Ishikawa (cell line): Measurements from ENCODE around the gene ABTB2.

Experiments
- CEBPB ChIP-seq: IDR thresholded peaks from 2 replicates; pipeline ENCODE4 v1.6.1; 2012
- CREB1 ChIP-seq: IDR thresholded peaks from 2 replicates; pipeline ENCODE4 v1.6.1; 2012; ENCODE audit warnings: low read depth
- EGR1 ChIP-seq: IDR thresholded peaks from 2 replicates; pipeline ENCODE4 v1.6.1; 2012
- EP300 ChIP-seq: IDR thresholded peaks from 2 replicates; pipeline ENCODE4 v1.6.1; 2012; ENCODE audit warnings: borderline replicate concordance
- FOXM1 ChIP-seq: IDR thresholded peaks from 2 replicates; pipeline ENCODE4 v1.6.1; 2012; ENCODE audit warnings: low read depth, borderline replicate concordance
- MAX ChIP-seq: IDR thresholded peaks from 2 replicates; pipeline ENCODE4 v1.6.1; 2012
- NFIC ChIP-seq: IDR thresholded peaks from 2 replicates; pipeline ENCODE4 v1.6.1; 2012
- RAD21 ChIP-seq: IDR thresholded peaks from 2 replicates; pipeline ENCODE4 v1.6.1; 2012; ENCODE audit warnings: low read depth
- REST ChIP-seq: IDR thresholded peaks from 2 replicates; pipeline ENCODE4 v1.6.1; 2012; ENCODE audit warnings: low read depth, mild to moderate bottlenecking
- TAF1 ChIP-seq: IDR thresholded peaks from 2 replicates; pipeline ENCODE4 v1.6.1; 2012; ENCODE audit warnings: low read depth, mild to moderate bottlenecking
- TCF12 ChIP-seq: IDR thresholded peaks from 2 replicates; pipeline ENCODE4 v1.6.1; 2012; ENCODE audit warnings: low read depth
- TEAD4 ChIP-seq: IDR thresholded peaks from 2 replicates; pipeline ENCODE4 v1.6.1; 2012
- USF1 ChIP-seq: IDR thresholded peaks from 2 replicates; pipeline ENCODE4 v1.6.1; 2012
- YY1 ChIP-seq: IDR thresholded peaks from 2 replicates; pipeline ENCODE4 v1.6.1; 2012; ENCODE audit warnings: low read depth
- ZBTB7A ChIP-seq: IDR thresholded peaks from 2 replicates; pipeline ENCODE4 v1.6.1; 2012; ENCODE audit warnings: low read depth

Gene ABTB2

GRCh38 chr11:34128824-34129223 is 229.0 kb downstream of the ABTB2 start:
- no peak for TF ChIP-seq ZBTB7A
- no peak for TF ChIP-seq USF1
- no peak for TF ChIP-seq FOXM1
- no peak for TF ChIP-seq TEAD4
- no peak for TF ChIP-seq TCF12
- TF ChIP-seq EGR1: no peak
- no peak for TF ChIP-seq YY1
- no peak for TF ChIP-seq CREB1
- TF ChIP-seq MAX: no peak
- no peak for TF ChIP-seq EP300
- no peak for TF ChIP-seq RAD21
- no peak for TF ChIP-seq NFIC
- TF ChIP-seq TAF1: no peak
- TF ChIP-seq REST: no peak
- TF ChIP-seq CEBPB: no peak

GRCh38 chr11:34126959-34127848 is 230.6 kb downstream of the ABTB2 start:
- TF ChIP-seq EP300 (no peak), MAX (no peak), ZBTB7A (no peak), NFIC (no peak), EGR1 (no peak), USF1 (no peak), CEBPB (no peak), FOXM1 (no peak), TCF12 (no peak), TAF1 (no peak), CREB1 (no peak), RAD21 (no peak), TEAD4 (no peak), REST (no peak), YY1 (no peak)

- no peak for TF ChIP-seq CREB1
- no peak for TF ChIP-seq EGR1
- TF ChIP-seq MAX: no peak
- TF ChIP-seq TCF12: no peak
- TF ChIP-seq NFIC: no peak
- TF ChIP-seq REST: no peak
- no peak for TF ChIP-seq CEBPB
- no peak for TF ChIP-seq FOXM1
- TF ChIP-seq EP300: no peak
- TF ChIP-seq YY1: no peak
- no peak for TF ChIP-seq USF1
- TF ChIP-seq RAD21: no peak
- TF ChIP-seq ZBTB7A: no peak
- no peak for TF ChIP-seq TEAD4
- no peak for TF ChIP-seq TAF1
Observed at GRCh38 chr11:34124885-34125668, 232.7 kb downstream of the ABTB2 start.
